Measurements from ENCODE around the gene TMEM145.

GRCh38 chr19:42271045-42271419, 42.1 kb upstream of the TMEM145 start:
- TF ChIP-seq POLR2A (IDR thresholded peaks at IDR 0.05; ENCODE audit: low read length) (no peak), GATA1 (IDR thresholded peaks at IDR 0.05; ENCODE audit: low read depth, low read length) (no peak)

Data from erythroblast (primary cell).